ENCODE results near the gene CHD2.

Gene CHD2

GRCh38 chr15:92885224-92886041 is 14.7 kb upstream of the CHD2 start:
- DNase-seq (ENCODE audit: low spot score), result no peak

DNA sequence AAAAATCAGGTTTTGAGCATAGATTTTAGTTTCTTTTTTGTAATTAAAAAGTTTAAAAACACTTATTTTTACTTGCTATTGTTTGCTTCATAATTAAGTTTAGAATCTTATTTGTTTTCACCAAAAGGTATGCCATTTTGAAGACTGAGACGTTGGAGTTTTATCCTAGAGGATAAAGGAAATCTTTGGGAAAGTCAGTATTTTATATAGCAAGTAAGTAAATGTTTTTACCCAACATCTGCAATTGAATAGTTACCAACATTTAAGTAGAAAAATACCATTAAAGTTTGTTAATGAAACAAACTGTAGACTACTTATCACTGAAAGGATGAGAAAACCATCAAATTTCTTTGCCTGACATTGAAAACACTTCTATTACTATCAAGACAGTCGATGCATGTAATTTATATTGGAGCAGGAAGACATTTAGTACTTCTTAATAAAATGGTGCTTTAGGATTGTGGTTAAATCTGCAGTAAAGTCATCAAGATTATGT is 14.0 kb upstream of the CHD2 start:
- no peak for DNase-seq (ENCODE audit: low spot score)

DNA sequence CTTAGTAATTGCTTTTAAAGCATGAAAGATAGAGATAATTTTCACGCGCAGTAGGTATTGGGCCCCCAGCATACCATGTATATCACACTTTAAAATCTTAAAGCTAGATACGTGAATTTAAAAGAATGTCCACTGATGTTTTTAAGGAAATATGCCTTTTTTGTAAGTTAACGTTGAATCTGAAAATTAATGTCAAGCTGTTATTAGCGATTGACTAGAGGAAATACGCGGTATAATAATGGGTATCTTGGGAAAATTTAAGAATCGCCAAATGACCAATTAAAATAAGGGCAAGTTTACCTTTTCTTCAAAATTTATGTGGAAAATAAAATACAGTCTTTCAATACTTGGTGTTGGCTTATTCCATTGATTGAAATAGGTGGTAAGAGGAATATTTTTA is 13.3 kb upstream of the CHD2 start:
- DNase-seq (ENCODE audit: low spot score), result no peak

DNA sequence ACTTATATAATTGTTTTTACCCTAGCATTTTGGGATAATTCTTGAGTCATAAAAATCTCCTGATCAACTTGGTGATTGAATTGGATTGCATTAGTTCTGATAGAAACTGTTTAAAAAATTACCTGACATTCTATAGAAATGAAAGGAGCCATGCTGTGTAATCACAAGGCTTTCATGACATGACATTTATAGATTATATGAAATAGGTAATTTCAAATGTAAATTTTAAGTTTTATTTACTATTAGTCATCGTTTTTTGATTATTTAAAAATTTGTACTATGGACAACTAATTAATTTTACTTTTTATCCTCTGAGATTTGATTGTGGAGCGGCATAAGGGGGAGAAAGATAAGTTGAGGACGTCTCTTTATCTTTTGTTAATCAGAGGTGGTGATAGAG is 12.3 kb upstream of the CHD2 start:
- no peak for DNase-seq (ENCODE audit: low spot score)

- no peak for DNase-seq (ENCODE audit: low spot score)
These were observed 10.6 kb upstream of the CHD2 start for GRCh38 chr15:92889390-92890107.

DNA sequence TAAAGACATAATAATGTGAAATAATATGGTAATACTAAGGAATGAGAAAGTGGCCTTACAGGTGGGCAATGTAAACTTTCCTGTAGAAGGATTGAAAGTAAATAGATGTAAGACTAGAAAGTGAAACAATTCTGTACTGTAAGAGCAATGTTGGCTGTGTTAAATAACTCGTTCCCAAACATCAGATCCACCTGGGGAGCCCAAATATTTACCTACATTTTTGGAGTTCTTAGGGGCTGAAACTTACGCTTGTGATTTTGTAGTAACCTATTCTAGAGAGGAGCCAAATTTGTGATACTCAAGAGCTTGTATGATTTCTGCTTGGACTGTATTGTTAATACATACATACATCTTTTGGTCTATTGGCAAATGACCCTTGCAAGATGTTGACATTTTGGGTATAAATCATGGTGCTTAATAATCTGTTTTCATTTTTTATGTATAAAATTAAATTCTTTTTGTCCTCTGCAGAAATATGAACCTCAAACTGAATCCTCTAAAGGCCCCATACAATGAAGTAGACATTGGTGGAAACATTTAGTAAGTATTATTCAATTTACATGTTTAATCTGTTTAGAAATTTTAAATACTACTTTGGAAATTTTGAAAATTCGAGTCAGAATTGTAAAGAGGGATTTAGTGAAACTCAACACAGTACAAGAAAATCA is 8.5 kb upstream of the CHD2 start:
- DNase-seq (ENCODE audit: low spot score), result no peak

- no peak for DNase-seq (ENCODE audit: low spot score)
These were observed 7.9 kb upstream of the CHD2 start for GRCh38 chr15:92892201-92892555.

- no peak for DNase-seq (ENCODE audit: low spot score)
These were observed 6.9 kb upstream of the CHD2 start for GRCh38 chr15:92893200-92893599.

DNA sequence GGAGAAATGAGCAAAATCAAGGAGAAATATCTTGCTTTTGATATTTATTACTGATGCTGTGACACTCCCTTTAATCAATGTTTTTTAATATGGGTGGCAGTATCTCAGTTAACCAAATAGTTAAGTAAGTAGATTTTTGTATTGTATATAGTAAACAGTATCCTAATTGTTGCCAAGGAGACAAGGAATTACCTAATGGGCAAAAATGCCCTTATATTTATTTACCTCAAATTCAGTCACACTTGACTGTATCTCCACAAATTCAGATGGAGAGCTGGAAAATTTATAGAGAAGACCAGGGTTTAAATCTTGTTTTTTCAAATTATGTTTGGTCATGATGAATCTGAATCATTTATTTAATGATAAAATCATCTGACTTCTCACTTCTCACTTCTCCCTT is 3.6 kb upstream of the CHD2 start:
- no peak for DNase-seq (ENCODE audit: low spot score)

GRCh38 chr15:92897620-92898019 is 2.5 kb upstream of the CHD2 start:
- no peak for DNase-seq (ENCODE audit: low spot score)

DNA sequence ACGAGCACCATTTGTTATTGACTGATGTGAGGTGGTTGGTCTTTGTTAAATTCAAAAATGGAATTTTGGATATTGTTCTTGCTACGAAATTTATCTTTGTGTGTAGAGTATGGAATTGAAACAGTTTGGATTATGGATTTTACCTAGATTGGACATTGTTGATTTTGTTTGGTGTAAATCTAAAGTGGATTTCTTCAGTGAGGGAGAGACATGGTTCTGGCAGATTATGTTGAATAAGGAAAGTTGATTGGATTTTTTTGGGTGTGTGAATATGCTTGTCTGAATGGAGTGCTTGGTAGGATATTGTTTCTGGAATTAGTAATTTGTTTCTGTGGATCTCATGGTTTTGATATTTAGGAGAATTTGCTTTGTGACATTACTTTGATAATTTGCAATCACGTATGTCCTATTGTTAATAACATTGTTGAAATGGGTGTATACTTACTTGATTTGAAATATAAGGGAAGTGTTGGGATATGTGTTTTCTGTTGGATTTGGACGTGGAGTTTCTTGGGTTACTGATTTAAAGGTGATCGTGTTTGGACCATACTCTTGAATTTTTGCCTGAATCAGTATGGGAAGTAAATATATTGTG is 1.0 kb upstream of the CHD2 start:
- no peak for DNase-seq (ENCODE audit: low spot score)

DNA sequence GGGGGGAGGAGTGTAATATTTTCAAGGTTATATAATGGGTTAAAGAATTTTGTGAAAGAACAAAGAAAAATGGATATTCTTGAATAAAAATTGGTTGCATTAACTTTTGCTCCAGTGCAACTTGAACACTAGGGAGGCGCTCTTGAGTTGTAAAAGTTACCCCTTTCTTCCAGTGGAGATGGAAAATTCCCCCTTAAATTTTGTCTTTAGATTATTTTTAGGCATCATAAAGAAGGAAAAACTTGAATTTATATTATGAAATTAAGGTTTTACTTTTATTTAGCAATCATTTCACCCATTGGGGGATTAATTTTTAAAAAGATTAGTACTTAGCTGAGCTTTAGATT is 550 bp upstream of the CHD2 start:
- no peak for DNase-seq (ENCODE audit: low spot score)

GRCh38 chr15:92900731-92901071 is 577 bp downstream of the CHD2 start:
- no peak for DNase-seq (ENCODE audit: low spot score)

DNA sequence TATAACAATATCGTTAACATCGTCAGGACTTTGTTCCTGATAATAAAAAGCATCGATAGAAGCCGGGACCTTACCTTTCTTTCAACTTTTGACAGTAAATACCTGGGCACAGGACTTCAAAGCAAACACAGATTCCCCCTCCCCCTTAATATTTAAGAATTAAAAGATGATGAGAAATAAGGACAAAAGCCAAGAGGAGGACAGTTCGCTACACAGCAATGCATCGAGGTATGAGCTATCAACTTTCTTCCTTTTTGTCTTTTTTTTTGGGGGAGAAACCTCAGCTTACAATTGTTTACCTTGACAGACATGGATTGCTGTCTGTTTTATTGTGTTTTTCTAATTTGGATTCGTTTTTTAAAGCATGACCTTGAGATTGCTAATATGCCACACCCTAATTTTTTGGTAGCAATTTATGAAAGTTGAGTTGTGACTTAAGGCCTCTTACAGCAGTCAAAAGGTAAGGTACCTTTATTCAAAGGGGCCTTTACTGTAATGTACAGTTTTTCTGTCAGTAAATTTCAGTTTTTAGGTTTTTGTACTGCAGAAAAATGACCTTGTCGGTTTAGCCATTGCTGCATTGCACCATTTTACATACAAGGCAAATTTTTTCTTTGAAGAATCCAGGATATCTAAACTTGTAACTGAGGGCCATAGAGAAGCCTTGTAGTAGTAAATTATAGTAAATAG is 1.1 kb downstream of the CHD2 start:
- DNase-seq (ENCODE audit: low spot score), result no peak

DNA sequence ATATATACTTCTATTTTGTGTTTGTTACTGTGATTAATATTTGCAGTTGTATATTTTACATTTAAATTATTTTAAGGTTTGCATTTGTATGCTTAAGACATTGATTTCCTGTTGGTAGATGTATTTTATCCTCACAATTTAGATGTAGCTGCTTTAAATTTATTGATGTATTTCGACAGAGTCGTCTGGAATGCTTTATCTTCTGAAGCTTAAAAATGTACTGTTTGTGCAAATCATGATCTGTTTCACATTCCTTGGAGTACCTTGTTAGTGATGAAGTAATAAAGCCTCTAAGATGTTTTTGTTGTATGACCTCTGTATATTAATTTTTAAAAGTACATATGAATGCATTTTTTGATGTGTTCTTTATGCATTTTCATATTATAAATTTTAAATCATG is 1.9 kb downstream of the CHD2 start:
- no peak for DNase-seq (ENCODE audit: low spot score)

- DNase-seq (ENCODE audit: low spot score), result no peak
These were observed 2.8 kb downstream of the CHD2 start for GRCh38 chr15:92902737-92903593.

DNA sequence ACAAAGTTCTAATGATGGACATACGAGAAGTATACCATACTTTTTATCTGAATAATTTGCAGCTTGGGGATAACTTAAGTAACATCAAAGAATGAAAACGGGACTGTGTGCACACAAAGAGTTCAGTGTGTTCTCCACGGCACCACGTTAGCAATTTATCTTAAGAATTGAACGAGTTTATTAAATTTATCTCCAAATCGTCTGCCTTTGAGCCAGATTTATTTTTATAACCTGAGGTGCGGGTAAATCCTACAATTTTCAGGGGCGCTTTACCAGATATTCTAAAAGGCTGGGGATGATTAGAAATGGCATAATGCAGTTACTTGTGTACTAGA is 3.5 kb downstream of the CHD2 start:
- DNase-seq (ENCODE audit: low spot score), result no peak

GRCh38 chr15:92903966-92904721 is 4.0 kb downstream of the CHD2 start:
- DNase-seq (ENCODE audit: low spot score), result peak; percentile 98

DNA sequence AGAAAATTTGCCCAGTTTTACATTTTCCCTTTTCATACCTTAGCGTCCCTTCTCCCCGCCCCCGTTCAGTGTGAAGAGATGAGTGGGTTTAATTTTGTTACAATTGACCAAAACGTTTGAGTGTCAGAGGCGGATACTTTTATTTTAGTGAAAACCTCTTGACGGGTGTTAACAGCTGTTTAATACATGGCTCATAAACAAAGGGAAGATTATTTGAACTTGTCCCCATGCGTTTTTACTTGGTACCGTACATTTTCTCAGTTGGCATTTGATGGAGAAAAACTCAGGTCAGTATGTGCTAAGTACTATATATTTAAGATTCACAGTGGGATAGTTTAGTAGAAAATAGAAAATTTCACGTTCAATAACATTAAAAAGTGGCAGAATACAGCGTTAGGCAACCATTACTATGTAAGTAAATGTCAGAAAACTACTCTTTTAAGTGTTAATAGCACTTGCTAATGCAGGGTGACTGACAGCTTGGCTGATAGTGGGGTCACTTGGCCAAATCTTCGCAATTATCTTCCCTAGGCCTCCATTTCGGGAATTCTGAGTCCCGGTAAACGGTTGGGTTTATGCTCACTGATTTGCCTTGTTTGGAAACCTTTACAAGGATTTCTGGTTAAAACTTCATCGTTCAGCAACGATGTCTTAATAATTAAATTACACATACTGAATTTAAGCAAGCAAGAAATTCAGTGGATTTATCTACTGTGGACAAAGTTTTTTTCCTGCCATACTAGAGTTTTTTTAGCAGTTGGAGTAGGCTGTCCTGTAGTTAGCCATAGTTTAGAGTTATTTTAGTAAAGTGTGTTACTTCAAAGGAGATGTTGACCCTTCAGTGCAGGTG is 4.8 kb downstream of the CHD2 start:
- no peak for DNase-seq (ENCODE audit: low spot score)

- no peak for DNase-seq (ENCODE audit: low spot score)
These were observed 5.9 kb downstream of the CHD2 start for GRCh38 chr15:92906020-92906419.

Data from CD4-positive, alpha-beta T cell treated with Interleukin-15 for 4 hours (primary cell).